NCI-H2196 treated with DMSO at 0.1 percent for 48 hours (cell line): Measurements from ENCODE around the gene JADE1.

Experiments
- DNase-seq: peaks from one replicate; lab custom pipeline; 2025; ENCODE audit not compliant: unreplicated experiment; lab: John Stamatoyannopoulos, UW

The JADE1 gene

GRCh38 chr4:128840711-128841318 lies 31.3 kb downstream of the JADE1 start:
- DNase-seq, result no peak

GRCh38 chr4:128841402-128841801 lies 31.9 kb downstream of the JADE1 start:
- no peak for DNase-seq

DNA sequence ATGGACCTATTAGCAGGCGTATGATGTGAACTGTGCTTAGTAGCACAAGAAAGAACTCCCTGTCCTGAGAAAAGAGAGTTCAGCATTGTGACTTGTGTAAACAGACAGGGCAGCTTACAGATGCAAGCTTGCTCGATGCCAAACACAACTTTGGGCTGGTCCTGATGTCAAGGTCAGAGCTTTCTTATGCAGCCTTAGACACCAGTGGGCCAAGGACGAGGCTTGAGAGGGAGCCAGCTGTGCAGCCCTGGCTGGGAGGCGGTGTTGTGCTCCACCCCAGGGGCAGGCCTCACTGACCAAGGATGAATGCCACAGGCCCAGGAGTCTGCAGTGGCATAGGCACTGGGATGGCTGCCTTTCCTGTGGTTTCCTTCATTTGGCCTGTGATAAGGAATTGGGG lies 35.4 kb downstream of the JADE1 start:
- no peak for DNase-seq

- DNase-seq, result peak; percentile 39
Observed at GRCh38 chr4:128846063-128846462, 36.6 kb downstream of the JADE1 start.

DNA sequence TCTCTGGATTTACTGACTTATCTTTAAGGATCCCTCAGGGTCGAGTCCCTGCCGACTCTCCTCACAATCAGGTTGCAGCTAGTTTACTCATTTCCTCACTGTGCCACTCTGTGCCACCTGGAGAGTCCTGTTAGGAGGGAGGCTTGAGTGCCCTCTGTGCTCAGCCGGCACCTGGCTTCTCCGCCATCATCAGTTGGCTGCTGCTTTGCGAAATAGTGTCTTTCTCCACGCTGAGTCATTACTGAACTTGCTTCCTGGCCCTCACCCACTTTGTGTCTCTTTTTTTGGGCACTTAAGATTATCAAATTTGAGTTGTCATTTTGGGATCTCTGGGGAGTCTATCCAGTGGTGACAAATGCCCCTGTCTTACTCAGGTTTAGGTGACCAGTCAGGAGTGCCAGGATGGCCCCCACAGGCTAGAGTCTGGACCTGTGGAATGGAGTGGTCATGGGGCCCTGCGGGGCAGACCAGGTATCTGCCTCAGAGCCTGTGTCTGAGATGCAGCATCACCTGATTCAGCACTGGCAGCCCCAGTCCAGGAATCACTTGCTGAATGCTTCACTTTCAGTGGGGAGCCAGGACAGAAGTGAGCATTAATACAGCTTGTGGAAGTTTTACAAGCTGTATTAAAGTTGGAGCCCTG lies 37.7 kb downstream of the JADE1 start:
- DNase-seq, result peak; percentile 23

GRCh38 chr4:128848461-128848860 lies 39.0 kb downstream of the JADE1 start:
- no peak for DNase-seq

DNA sequence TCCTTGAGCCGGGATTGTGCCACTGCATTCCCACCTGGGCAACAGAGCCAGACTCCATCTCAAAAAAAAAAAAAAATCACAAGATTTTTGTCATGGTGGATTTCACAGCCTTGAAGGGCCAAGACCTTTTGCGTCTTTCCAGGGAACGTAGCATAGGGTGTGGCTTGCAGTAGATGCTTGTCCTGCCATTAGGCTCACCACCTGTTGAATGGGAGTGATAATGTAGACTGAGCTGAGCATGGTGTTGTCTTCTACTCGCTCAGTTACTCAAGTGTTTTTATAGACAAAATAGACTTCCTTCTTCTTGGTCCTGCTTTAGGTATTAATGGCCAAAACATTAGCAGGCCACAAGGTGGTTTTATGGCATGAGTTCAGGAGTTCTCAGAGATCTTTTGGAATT lies 40.8 kb downstream of the JADE1 start:
- DNase-seq, result no peak

DNA sequence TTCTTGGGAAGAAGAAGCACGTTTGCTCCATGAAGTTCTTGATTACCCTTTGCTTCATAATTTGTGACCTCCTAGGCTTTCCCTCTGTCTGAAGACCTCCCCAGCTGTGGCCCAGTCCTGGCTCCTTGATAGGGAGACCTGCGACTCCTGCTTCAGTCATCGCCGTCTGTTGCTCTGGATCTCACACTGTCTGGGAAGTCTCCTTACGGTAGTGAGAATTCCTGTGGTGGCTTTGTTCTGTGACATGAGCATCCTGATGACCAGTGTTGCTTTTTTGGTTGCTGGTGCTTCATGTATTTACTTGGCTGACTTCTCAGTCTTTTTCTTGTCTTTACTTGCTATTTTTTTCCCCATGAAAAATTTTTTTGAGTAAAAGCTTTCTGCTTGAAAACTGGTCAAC lies 44.2 kb downstream of the JADE1 start:
- no peak for DNase-seq

- DNase-seq, result no peak
Observed at GRCh38 chr4:128854433-128854832, 44.9 kb downstream of the JADE1 start.

- no peak for DNase-seq
Observed at GRCh38 chr4:128855621-128856020, 46.1 kb downstream of the JADE1 start.

- no peak for DNase-seq
Observed at GRCh38 chr4:128856246-128856645, 46.7 kb downstream of the JADE1 start.

DNA sequence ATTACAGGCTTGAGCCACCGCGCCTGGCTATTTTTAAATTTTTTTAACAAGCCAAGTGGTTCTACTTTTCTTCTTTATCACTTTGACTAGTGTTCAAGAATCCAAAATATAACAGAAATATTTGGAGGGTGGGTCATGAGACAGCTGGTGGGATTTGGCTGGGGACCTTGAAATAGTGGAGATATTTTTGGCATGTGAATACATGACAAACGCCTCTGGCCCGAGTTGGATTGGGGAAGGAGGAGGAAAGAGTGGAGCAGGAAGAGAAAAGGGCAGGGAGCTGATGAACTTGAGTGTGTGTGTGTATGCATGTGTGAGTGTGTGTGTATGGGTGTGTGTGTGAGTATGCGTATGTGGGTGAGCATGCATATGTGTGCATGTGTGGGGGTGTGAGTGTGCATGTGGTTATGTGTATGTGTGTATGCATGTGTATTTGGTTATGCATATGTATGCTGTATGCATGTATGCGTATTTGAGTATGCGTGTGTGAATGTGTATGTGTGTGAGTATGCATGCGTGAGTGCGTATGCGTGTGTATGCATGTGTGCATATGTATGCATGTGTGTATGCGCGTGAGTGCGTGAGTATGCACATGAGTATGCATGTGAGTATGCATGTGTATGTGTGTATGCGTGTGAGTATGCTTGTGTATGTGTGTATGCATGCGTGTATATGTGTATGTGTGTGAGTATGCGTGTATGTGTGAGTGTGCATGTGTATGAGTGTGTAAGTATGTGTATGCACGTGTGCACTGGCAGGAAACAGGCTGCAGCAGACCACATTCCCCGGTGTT lies 49.6 kb downstream of the JADE1 start:
- no peak for DNase-seq

- DNase-seq, result no peak
Observed at GRCh38 chr4:128859887-128860677, 50.6 kb downstream of the JADE1 start.

GRCh38 chr4:128861856-128862518 lies 52.5 kb downstream of the JADE1 start:
- DNase-seq, result no peak

- no peak for DNase-seq
Observed at GRCh38 chr4:128862608-128863311, 53.3 kb downstream of the JADE1 start.

- peak; percentile 2 for DNase-seq
Observed at GRCh38 chr4:128863312-128864075, 54.0 kb downstream of the JADE1 start.

- DNase-seq, result no peak
Observed at GRCh38 chr4:128865132-128865531, 55.6 kb downstream of the JADE1 start.

DNA sequence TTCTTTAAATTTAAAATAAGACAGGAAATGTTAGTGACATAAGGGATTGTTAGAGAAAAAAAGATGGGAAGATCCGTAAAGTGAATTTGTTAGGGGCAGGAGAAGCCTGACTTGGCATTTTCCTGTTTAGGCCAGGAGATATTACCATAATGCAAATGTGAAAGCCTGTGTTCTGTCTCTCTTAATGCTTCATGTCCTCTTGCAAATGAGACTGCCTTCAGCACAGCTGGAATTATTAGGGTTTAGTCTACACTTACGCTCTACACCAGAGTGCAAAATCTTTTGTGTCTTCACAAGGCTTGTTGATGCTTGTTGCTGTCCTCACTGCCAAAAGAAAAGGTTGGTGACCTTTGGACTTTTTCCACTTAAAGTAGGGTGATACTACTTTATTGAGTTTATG lies 56.8 kb downstream of the JADE1 start:
- no peak for DNase-seq

GRCh38 chr4:128866691-128867090 lies 57.2 kb downstream of the JADE1 start:
- no peak for DNase-seq

DNA sequence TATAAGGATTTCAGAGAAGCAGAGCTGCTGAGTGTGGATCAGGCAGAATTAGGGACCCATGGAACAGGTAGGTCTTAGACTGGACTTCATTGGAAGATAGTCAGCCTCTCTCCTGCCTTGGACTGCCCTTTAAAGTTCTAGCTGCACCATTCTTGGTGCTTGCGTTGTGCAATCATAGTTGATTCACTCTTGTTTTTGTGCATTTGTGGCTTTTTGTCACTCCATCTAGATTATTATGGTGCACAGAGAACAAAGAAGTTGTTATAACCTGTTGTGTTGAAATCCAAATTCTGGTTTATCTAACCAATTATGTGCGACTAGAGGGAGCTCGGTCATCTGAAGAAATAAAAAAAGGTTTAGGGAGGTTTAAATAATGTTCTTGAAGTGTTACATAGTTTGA lies 59.3 kb downstream of the JADE1 start:
- no peak for DNase-seq
